Liver (tissue), 9 donors: ENCODE results near the gene CNKSR3. TPM values are rescaled to one million over a fixed set of nuclear protein-coding genes. Genes with fewer than 3 reads are reported as not detected.
A peak's percentile ranks its signal among the peaks of the same experiment; 100 is the strongest.

Source experiments
- DNase-seq: peaks from one replicate; pipeline ENCODE4 v3.0.0-alpha.2; 2017; ENCODE audit warnings: low spot score
- H3K27ac ChIP-seq, 2 donors: one replicate each; pipeline ENCODE4 v1.7.0; 2013; ENCODE audit warnings: inconsistent platforms in 2 of 2, low read length in 2 of 2, control low read depth in 1 of 2, low read depth in 1 of 2, mild to moderate bottlenecking in 1 of 2
- H3K27me3 ChIP-seq, 4 donors: one replicate each; pipeline versions ENCODE4 v1.6.1 to v1.7.0; 2013; ENCODE audit warnings: low read length in 3 of 4, inconsistent platforms in 1 of 4, mild to moderate bottlenecking in 1 of 4, moderate library complexity in 1 of 4; ENCODE audit not compliant: control insufficient read depth in 4 of 4, insufficient read depth in 4 of 4
- H3K36me3 ChIP-seq, 4 donors: one replicate each; pipeline versions ENCODE4 v1.6.1 to v1.7.0; 2013; ENCODE audit warnings: low read length in 3 of 4, mild to moderate bottlenecking in 3 of 4, low read depth in 1 of 4, moderate library complexity in 1 of 4; ENCODE audit not compliant: control insufficient read depth in 4 of 4, insufficient read depth in 3 of 4
- H3K4me1 ChIP-seq, 4 donors: one replicate each; pipeline versions ENCODE4 v1.6.1 to v1.7.0; 2013; ENCODE audit warnings: low read length in 3 of 4, mild to moderate bottlenecking in 3 of 4, moderate library complexity in 1 of 4; ENCODE audit not compliant: control insufficient read depth in 4 of 4, insufficient read depth in 4 of 4
- H3K4me3 ChIP-seq, 3 donors: one replicate each; pipeline versions ENCODE4 v1.6.1 to v1.7.0; 2013; ENCODE audit warnings: low read length in 3 of 3, control low read depth in 1 of 3, low read depth in 1 of 3, mild to moderate bottlenecking in 1 of 3
- H3K9ac ChIP-seq, 2 donors: one replicate each; pipeline ENCODE4 v1.7.0; 2013; ENCODE audit warnings: low read length in 2 of 2, mild to moderate bottlenecking in 2 of 2, moderate library complexity in 2 of 2, control low read depth in 1 of 2, low read depth in 1 of 2
- H3K9me3 ChIP-seq, 4 donors: one replicate each; pipeline versions ENCODE4 v1.6.1 to v1.7.0; 2013; ENCODE audit warnings: low read length in 3 of 4; ENCODE audit not compliant: control insufficient read depth in 4 of 4
- CTCF ChIP-seq: fragments of 150-350 bp; IDR thresholded peaks from 2 replicates; pipeline ENCODE4 v1.5.1; 2017; ENCODE audit warnings: improper control_type of control experiment, low read depth, low read length; ENCODE audit not compliant: missing input control
- FOXA2 ChIP-seq: IDR thresholded peaks from 2 replicates; pipeline ENCODE4 v1.6.1; 2016; ENCODE audit warnings: antibody characterized with exemption
- GABPA ChIP-seq, 2 donors: IDR thresholded peaks in 1 of 2; conservative IDR thresholded peaks in 1 of 2; 2 replicates each; pipeline ENCODE4 v1.6.1; 2016; ENCODE audit warnings: antibody characterized with exemption in 2 of 2, mild to moderate bottlenecking in 1 of 2, moderate library complexity in 1 of 2
- HNF4G ChIP-seq: IDR thresholded peaks from 2 replicates; pipeline ENCODE4 v1.6.1; 2016; ENCODE audit warnings: antibody characterized with exemption
- JUND ChIP-seq, 2 donors: IDR thresholded peaks; 2 replicates each; pipeline ENCODE4 v1.6.1; 2016; ENCODE audit warnings: antibody characterized with exemption in 2 of 2
- RAD21 ChIP-seq, 2 donors: IDR thresholded peaks; 2 replicates each; pipeline ENCODE4 v1.6.1; 2016; ENCODE audit warnings: antibody characterized with exemption in 2 of 2, mild to moderate bottlenecking in 2 of 2
- RXRA ChIP-seq, 2 donors: IDR thresholded peaks; 2 replicates each; pipeline ENCODE4 v1.6.1; 2017 to 2018; ENCODE audit warnings: antibody characterized with exemption in 2 of 2, mild to moderate bottlenecking in 1 of 2
- SP1 ChIP-seq: IDR thresholded peaks from 2 replicates; pipeline ENCODE4 v1.6.1; 2018; ENCODE audit warnings: antibody characterized with exemption, mild to moderate bottlenecking
- TAF1 ChIP-seq: conservative IDR thresholded peaks from 2 replicates; pipeline ENCODE4 v1.6.1; 2016; ENCODE audit warnings: antibody characterized with exemption, mild to moderate bottlenecking
- YY1 ChIP-seq: IDR thresholded peaks from 2 replicates; pipeline ENCODE4 v1.6.1; 2016; ENCODE audit warnings: antibody characterized with exemption, mild to moderate bottlenecking
- WGBS: extraction: QIAGEN DNeasy Blood & Tissue Kit; methylation state at CpG from one replicate; pipeline ENCODE4 v1.1.7; 2013; 5-methylcytosine and 5-hydroxymethylcytosine counted together
- polyA plus RNA-seq, 2 donors: library from polyadenylated mRNA; stranded (reverse) in 1 of 2; unstranded in 1 of 2; fragments of 200-250 nt in 1 of 2; fragments of >200 nt in 1 of 2; fragmentation: Nextera tagmentation in 1 of 2; extraction: Ambion mirVana in 1 of 2; gene quantifications; one replicate each; pipeline versions ENCODE4 v1.2.1 to v1.2.3, GENCODE V29; 2013 to 2015
- total RNA-seq, 2 donors: library from RNA; depleted of rRNA; stranded (reverse); fragments of >200 nt; gene quantifications; one replicate each; pipeline ENCODE4 v1.2.3, GENCODE V29; 2014
- TF ChIP-seq, protein P1 (sequence below): IDR thresholded peaks from 2 replicates; pipeline ENCODE4 v1.6.1; 2016; ENCODE audit warnings: antibody characterized with exemption
- TF ChIP-seq, protein P2 (sequence below): IDR thresholded peaks from 2 replicates; pipeline ENCODE4 v1.6.1; 2016; ENCODE audit warnings: antibody characterized with exemption
- donor health status: healthy.
- donor health status: healthy.
- donor health status: healthy.
- donor health status: healthy.
- donor health status: healthy.

The CNKSR3 gene
- total and polyA plus RNA-seq, 4 donors = 6.4 to 22.7 (median 15.0) TPM

DNA sequence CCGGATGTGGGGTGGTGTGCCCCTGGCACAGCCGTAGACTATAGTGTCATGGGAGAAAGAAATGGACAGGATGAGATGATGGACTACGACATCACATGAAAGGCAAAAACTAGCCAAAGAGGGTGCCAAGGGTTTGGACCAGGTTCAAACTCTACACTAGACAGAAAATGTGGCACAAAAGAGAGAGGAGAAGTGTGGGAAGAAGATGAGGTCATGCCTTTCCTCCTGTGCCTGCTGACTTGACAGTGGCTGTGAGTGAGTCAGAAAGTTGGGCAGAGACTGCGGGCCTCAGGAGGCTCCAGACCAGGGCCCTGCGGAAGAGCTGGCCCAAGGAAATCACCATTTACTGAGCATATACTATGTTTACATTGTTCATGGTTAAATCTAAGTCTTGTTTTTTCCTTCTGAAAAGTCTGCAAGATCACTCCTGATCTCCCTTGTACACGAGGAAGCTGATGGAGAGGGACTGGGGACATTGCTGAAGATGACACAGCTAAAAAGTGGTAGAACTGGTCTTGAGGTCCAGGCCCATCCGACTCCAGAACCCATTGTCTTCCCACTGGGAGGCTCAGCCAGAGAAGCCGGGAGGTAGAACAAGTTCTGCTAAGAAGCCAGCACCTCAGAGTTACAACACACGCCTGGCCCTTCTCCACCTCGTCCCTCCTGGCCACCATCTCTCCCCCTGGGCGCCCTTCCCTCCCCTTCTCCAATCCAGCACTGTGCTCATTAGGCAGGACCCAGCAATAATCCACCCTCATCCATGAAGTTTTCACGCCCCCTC is 35.6 kb downstream of the CNKSR3 start:
- no peak overlapping the region for H3K9ac ChIP-seq
- H3K36me3 ChIP-seq = no peaks in the 10 kb centered on the region
- no peak for DNase-seq
- no peak for TF ChIP-seq RAD21 (IDR thresholded peaks at IDR 0.05)
- TF ChIP-seq JUND (IDR thresholded peaks at IDR 0.05) = no peak
- TF ChIP-seq CTCF = no peak
- TF ChIP-seq RXRA (IDR thresholded peaks at IDR 0.05) = no peak
- TF ChIP-seq SP1 = no peak
- TF ChIP-seq HNF4G = no peak
- H3K4me3 ChIP-seq = no peak overlapping the region
- H3K27ac ChIP-seq = no peak overlapping the region
- no peaks in the 10 kb centered on the region for H3K9me3 ChIP-seq
- peaks cover 4 to 22% (median 11%) of the 10 kb centered on the region in 4 donors for H3K4me1 ChIP-seq
- 88% methylated on average over 12 of the region's 12 CpGs for WGBS
- no peaks in the 10 kb centered on the region for H3K27me3 ChIP-seq

GRCh38 chr6:154473324-154473723 is 37.2 kb downstream of the CNKSR3 start:
- Histone ChIP-seq H3K27ac (no peak overlapping the region), H3K9me3 (no peaks in the 10 kb centered on the region), H3K36me3 (no peaks in the 10 kb centered on the region), H3K4me3 (no peak overlapping the region), H3K4me1 (peaks cover 4 to 25% (median 12%) of the 10 kb centered on the region in 4 donors), H3K27me3 (no peaks in the 10 kb centered on the region), H3K9ac (no peak overlapping the region)
- WGBS = 83% methylated on average over 9 of the region's 9 CpGs
- TF ChIP-seq, protein P1, sequence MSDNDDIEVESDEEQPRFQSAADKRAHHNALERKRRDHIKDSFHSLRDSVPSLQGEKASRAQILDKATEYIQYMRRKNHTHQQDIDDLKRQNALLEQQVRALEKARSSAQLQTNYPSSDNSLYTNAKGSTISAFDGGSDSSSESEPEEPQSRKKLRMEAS = no peak
- TF ChIP-seq, protein P2, sequence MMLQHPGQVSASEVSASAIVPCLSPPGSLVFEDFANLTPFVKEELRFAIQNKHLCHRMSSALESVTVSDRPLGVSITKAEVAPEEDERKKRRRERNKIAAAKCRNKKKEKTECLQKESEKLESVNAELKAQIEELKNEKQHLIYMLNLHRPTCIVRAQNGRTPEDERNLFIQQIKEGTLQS = no peak
- TF ChIP-seq RXRA (IDR thresholded peaks at IDR 0.05) = peak in 1 of 2 donors; percentile 31
- DNase-seq = no peak

DNA sequence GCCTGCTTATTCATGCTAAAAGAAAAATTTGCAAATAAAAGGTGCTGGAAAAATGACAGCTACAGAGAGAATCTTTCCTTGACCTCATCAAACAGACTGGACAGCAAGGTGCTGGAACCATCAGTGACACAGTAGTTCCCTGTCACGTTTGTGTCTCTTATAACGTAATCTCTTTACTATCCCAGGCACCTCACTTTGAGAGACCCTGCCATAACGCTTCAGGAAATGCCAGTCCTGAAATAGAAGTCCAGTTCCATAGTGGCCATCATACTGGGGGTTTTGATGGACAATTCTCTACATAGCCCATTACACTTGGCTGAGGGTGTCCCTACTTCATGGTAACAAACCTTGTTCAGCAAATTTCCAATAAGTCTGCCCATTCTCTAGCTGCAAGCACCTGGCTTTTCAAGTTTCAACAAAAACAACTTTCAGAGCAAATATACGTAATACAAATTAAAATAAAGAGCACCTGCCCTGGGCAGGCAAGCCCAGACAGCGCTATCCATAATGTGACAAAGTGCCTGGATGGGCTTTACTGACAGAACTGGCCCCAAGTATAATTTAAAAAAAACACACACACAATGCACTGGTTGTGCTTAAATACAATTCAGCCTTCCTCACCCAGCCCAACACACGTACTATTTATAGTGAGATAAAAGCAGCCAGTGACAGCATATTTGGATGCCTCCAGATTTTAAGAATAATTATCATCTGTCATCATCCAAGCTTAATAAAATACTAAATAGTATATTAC is 38.7 kb downstream of the CNKSR3 start:
- Histone ChIP-seq H3K36me3 (no peaks in the 10 kb centered on the region), H3K9ac (no peak overlapping the region), H3K27me3 (no peaks in the 10 kb centered on the region), H3K27ac (no peak overlapping the region), H3K4me3 (no peak overlapping the region), H3K9me3 (no peaks in the 10 kb centered on the region), H3K4me1 (peaks cover 2 to 21% (median 6%) of the 10 kb centered on the region in 4 donors)
- 78% methylated on average over 6 of the region's 6 CpGs for WGBS
- TF ChIP-seq TAF1 = no peak
- no peak for TF ChIP-seq YY1
- no peak for TF ChIP-seq HNF4G
- no peak for TF ChIP-seq FOXA2
- TF ChIP-seq SP1 = no peak
- TF ChIP-seq RXRA (IDR thresholded peaks at IDR 0.05) = no peak
- TF ChIP-seq GABPA (IDR thresholded peaks at IDR 0.05 in 1 of 2, conservative IDR thresholded peaks at IDR 0.05 in 1 of 2) = no peak
- no peak for DNase-seq
